ENCODE data around the gene LIPN. TPM values are rescaled to one million over a fixed set of nuclear protein-coding genes. Genes with fewer than 3 reads are reported as not detected.

Gene LIPN
- total RNA-seq, 4 donors from 2014 or later = not detected

- Histone ChIP-seq H3K9me3 (no peaks in the 10 kb centered on the region), H3K4me1 (no peaks in the 10 kb centered on the region), H3K27ac (no peak overlapping the region), H3K4me3 (no peak overlapping the region), H3K36me3 (no peaks in the 10 kb centered on the region), H3K27me3 (no peaks in the 10 kb centered on the region)
- no peak for TF ChIP-seq CTCF (IDR thresholded peaks at IDR 0.05 in 4 of 5, conservative IDR thresholded peaks at IDR 0.05 in 1 of 5)
- TF ChIP-seq POLR2A (IDR thresholded peaks at IDR 0.05) = no peak
- ATAC-seq = no peak
- DNase-seq = no peak
- in situ Hi-C loops (cut with MboI; ENCODE audit: low sequenced_read_pairs in 4 of 4) = no loop called here
- intact Hi-C loops (cut with DNase I; ENCODE audit: low total_unique reads) = no loop called here
Observed at GRCh38 chr10:88794731-88795130, 34.9 kb downstream of the LIPN start.

GRCh38 chr10:88800152-88801125, 40.6 kb downstream of the LIPN start:
- intact Hi-C loops (cut with DNase I; ENCODE audit: low total_unique reads) (no loop called here), in situ Hi-C loops (cut with MboI; ENCODE audit: low sequenced_read_pairs in 4 of 4) (loop anchor here in 1 of 4 donors (25.0 kb wide), 1 partner anchor 213 kb away; the partner anchor contains the start of genes LIPJ and RNLS)
- no peak overlapping the region for H3K4me3 ChIP-seq
- H3K27ac ChIP-seq = no peak overlapping the region
- H3K27me3 ChIP-seq = no peaks in the 10 kb centered on the region
- no peak for DNase-seq
- ATAC-seq = no peak
- no peaks in the 10 kb centered on the region for H3K4me1 ChIP-seq
- no peaks in the 10 kb centered on the region for H3K9me3 ChIP-seq
- TF ChIP-seq POLR2A (IDR thresholded peaks at IDR 0.05) (no peak), CTCF (IDR thresholded peaks at IDR 0.05 in 4 of 5, conservative IDR thresholded peaks at IDR 0.05 in 1 of 5) (no peak)
- no peaks in the 10 kb centered on the region for H3K36me3 ChIP-seq

- no peak within 1 kb of the TSS for H3K4me3 ChIP-seq
- H3K27me3 ChIP-seq = no peaks in the 10 kb centered on the region
- no peak for DNase-seq
- H3K4me1 ChIP-seq = no peaks in the 10 kb centered on the region
- no peak within 1 kb of the TSS for H3K27ac ChIP-seq
- ATAC-seq = no peak
- in situ Hi-C loops (cut with MboI; ENCODE audit: low sequenced_read_pairs in 4 of 4) (loop anchor here in 1 of 4 donors (25.0 kb wide), 1 partner anchor 215 kb away; the partner anchor contains the start of genes LIPJ and RNLS), intact Hi-C loops (cut with DNase I; ENCODE audit: low total_unique reads) (no loop called here)
- H3K36me3 ChIP-seq = no peaks in the 10 kb centered on the region
- TF ChIP-seq POLR2A (IDR thresholded peaks at IDR 0.05) (no peak), CTCF (IDR thresholded peaks at IDR 0.05 in 4 of 5, conservative IDR thresholded peaks at IDR 0.05 in 1 of 5) (no peak)
- no peaks in the 10 kb centered on the region for H3K9me3 ChIP-seq
Observed at GRCh38 chr10:88802523-88803285, 42.9 kb downstream of the LIPN start, which contains the start of gene LIPM. TSS of gene LIPM (plus strand) at chr10:88802730. CDS start at chr10:88802897, 167 bp downstream.

GRCh38 chr10:88803641-88804040, 43.8 kb downstream of the LIPN start:
- no peak overlapping the region for H3K27ac ChIP-seq
- in situ Hi-C loops (cut with MboI; ENCODE audit: low sequenced_read_pairs in 4 of 4) = loop anchor here in 1 of 4 donors (25.0 kb wide), 1 partner anchor 216 kb away; the partner anchor contains the start of genes LIPJ and RNLS
- no peak overlapping the region for H3K4me3 ChIP-seq
- no peaks in the 10 kb centered on the region for H3K9me3 ChIP-seq
- H3K36me3 ChIP-seq = no peaks in the 10 kb centered on the region
- no peaks in the 10 kb centered on the region for H3K4me1 ChIP-seq
- DNase-seq (no peak), ATAC-seq (no peak)
- H3K27me3 ChIP-seq = no peaks in the 10 kb centered on the region
- intact Hi-C loops (cut with DNase I; ENCODE audit: low total_unique reads) = no loop called here
- TF ChIP-seq CTCF (IDR thresholded peaks at IDR 0.05 in 4 of 5, conservative IDR thresholded peaks at IDR 0.05 in 1 of 5) = no peak
- TF ChIP-seq POLR2A (IDR thresholded peaks at IDR 0.05) = no peak

Measured in gastrocnemius medialis (tissue), 4 donors.